Esophagus (tissue), 2 donors: Measurements from ENCODE around the gene PAX5. TPM values are rescaled to one million over a fixed set of nuclear protein-coding genes. Genes with fewer than 3 reads are reported as not detected.

Experiments used
- H3K27ac ChIP-seq, 2 donors: one replicate each; pipeline ENCODE4 v1.5.1; 2013; ENCODE audit warnings: low read depth in 2 of 2, mild to moderate bottlenecking in 2 of 2, inconsistent platforms in 1 of 2, low read length in 1 of 2, moderate library complexity in 1 of 2
- H3K27me3 ChIP-seq, 2 donors: one replicate each; pipeline ENCODE4 v1.6.1; 2013; ENCODE audit warnings: low read length in 2 of 2, control low read depth in 1 of 2, mild to moderate bottlenecking in 1 of 2; ENCODE audit not compliant: insufficient read depth in 2 of 2, control insufficient read depth in 1 of 2
- H3K36me3 ChIP-seq, 2 donors: one replicate each; pipeline ENCODE4 v1.6.1; 2013; ENCODE audit warnings: low read length in 1 of 2; ENCODE audit not compliant: control insufficient read depth in 2 of 2, insufficient read depth in 2 of 2
- H3K4me1 ChIP-seq, 2 donors: one replicate each; pipeline ENCODE4 v1.6.1; 2013; ENCODE audit warnings: low read length in 1 of 2; ENCODE audit not compliant: control insufficient read depth in 2 of 2, insufficient read depth in 2 of 2
- H3K4me3 ChIP-seq, 2 donors: one replicate each; pipeline ENCODE4 v1.5.1; 2013; ENCODE audit warnings: low read length in 2 of 2, mild to moderate bottlenecking in 2 of 2, low read depth in 1 of 2, moderate library complexity in 1 of 2
- H3K9me3 ChIP-seq, 2 donors: one replicate each; pipeline ENCODE4 v1.6.1; 2013; ENCODE audit warnings: mild to moderate bottlenecking in 2 of 2, low read depth in 1 of 2, low read length in 1 of 2, moderate library complexity in 1 of 2; ENCODE audit not compliant: control insufficient read depth in 2 of 2, insufficient read depth in 1 of 2
- WGBS, 2 donors: extraction: QIAGEN DNeasy Blood & Tissue Kit; methylation state at CpG; one replicate each; pipeline ENCODE4 v1.1.7; 2013; 5-methylcytosine and 5-hydroxymethylcytosine counted together
- polyA plus RNA-seq, 2 donors: library from polyadenylated mRNA; stranded (reverse); fragments of 200-250 nt; gene quantifications; one replicate each; pipeline ENCODE4 v1.2.3, GENCODE V29; 2013
- donor health status: healthy with polysubstance abuse.
- donor health status: Bipolar disorder and iron deficiency.

Gene PAX5
- polyA plus RNA-seq, 2 donors, result 0.02 to 0.10 TPM

- Histone ChIP-seq H3K4me3 (no peak overlapping the region), H3K27ac (no peak overlapping the region), H3K27me3 (no peaks in the 10 kb centered on the region), H3K36me3 (no peaks in the 10 kb centered on the region), H3K4me1 (peaks cover 0 to 2% of the 10 kb centered on the region in 2 donors), H3K9me3 (no peaks in the 10 kb centered on the region)
- 84 to 86% methylated on average over 9 of the region's 9 CpGs for whole genome bisulfite sequencing, 2 donors
Observed at GRCh38 chr9:36849943-36850342, 184.1 kb downstream of the PAX5 start.

GRCh38 chr9:36848946-36849345, 185.1 kb downstream of the PAX5 start:
- Histone ChIP-seq H3K36me3 (no peaks in the 10 kb centered on the region), H3K27me3 (no peaks in the 10 kb centered on the region), H3K4me1 (peaks cover 0 to 2% of the 10 kb centered on the region in 2 donors), H3K27ac (no peak overlapping the region), H3K9me3 (no peaks in the 10 kb centered on the region), H3K4me3 (no peak overlapping the region)
- 50 to 73% methylated on average over 5 of the region's 5 CpGs for WGBS, 2 donors

GRCh38 chr9:36847781-36848673, 186.0 kb downstream of the PAX5 start:
- H3K27me3 ChIP-seq, result no peaks in the 10 kb centered on the region
- no peak overlapping the region for H3K27ac ChIP-seq
- 35 to 50% methylated on average over 18 to 22 of the region's 22 CpGs for WGBS, 2 donors
- no peaks in the 10 kb centered on the region for H3K9me3 ChIP-seq
- no peak overlapping the region for H3K4me3 ChIP-seq
- no peaks in the 10 kb centered on the region for H3K36me3 ChIP-seq
- H3K4me1 ChIP-seq, result peaks cover 0 to 2% of the 10 kb centered on the region in 2 donors

DNA sequence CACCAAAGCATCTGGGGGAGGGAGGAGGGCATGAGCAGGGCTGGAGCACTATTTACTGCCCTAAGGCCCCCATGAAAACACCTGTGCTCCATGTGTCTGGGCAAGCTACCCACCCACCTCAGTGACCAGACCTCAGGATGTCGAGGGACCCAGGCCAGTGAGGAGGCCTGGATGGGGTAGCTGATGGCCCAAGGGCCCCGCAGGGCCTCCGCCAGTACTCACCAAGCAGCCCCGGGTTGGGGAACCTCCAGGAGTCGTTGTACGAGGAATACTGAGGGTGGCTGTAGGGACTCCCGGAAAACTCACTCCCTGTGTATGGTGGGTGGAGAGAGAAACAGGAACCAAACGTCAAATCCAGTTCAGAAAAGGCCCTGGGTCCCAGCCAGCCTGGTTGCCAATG, 187.4 kb downstream of the PAX5 start:
- H3K4me1 ChIP-seq, result peaks cover 0 to 2% of the 10 kb centered on the region in 2 donors
- no peaks in the 10 kb centered on the region for H3K9me3 ChIP-seq
- no peak overlapping the region for H3K27ac ChIP-seq
- H3K36me3 ChIP-seq, result no peaks in the 10 kb centered on the region
- H3K27me3 ChIP-seq, result no peaks in the 10 kb centered on the region
- WGBS, 2 donors, result 86 to 89% methylated on average over 8 of the region's 8 CpGs
- H3K4me3 ChIP-seq, result no peak overlapping the region

GRCh38 chr9:36845844-36846243, 188.2 kb downstream of the PAX5 start:
- no peak overlapping the region for H3K27ac ChIP-seq
- no peaks in the 10 kb centered on the region for H3K27me3 ChIP-seq
- 86 to 91% methylated on average over 2 of the region's 2 CpGs for WGBS, 2 donors
- H3K4me3 ChIP-seq, result no peak overlapping the region
- H3K9me3 ChIP-seq, result no peaks in the 10 kb centered on the region
- H3K36me3 ChIP-seq, result no peaks in the 10 kb centered on the region
- H3K4me1 ChIP-seq, result peaks cover 0 to 2% of the 10 kb centered on the region in 2 donors

DNA sequence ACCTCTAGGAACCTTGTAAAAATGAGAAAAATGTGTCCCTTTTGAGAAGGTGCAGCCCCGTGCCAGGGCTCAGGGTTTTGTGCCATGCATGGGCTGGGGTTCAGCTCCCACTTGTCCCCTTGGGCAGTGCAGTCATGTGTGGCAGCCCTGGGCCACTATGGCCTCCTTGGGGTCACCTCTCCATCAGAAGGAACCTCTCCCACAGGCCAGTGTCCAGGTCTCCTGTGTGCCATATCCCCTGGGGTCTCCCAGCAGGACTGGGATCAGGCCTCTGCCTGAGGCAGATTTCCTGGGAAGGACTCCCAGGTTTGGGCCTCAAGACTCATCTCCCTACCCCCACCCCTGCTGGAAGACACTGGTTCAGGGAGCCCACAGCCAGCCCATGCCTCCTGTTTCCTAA, 189.1 kb downstream of the PAX5 start:
- Histone ChIP-seq H3K9me3 (no peaks in the 10 kb centered on the region), H3K4me1 (peaks cover 0 to 2% of the 10 kb centered on the region in 2 donors), H3K4me3 (no peak overlapping the region), H3K36me3 (no peaks in the 10 kb centered on the region), H3K27me3 (no peaks in the 10 kb centered on the region), H3K27ac (no peak overlapping the region)
- WGBS, 2 donors, result 85 to 95% methylated on average over 1 of the region's 1 CpG

- Histone ChIP-seq H3K4me3 (no peak overlapping the region), H3K27ac (no peak overlapping the region), H3K9me3 (no peaks in the 10 kb centered on the region), H3K27me3 (no peaks in the 10 kb centered on the region), H3K4me1 (peaks cover 0 to under 1% of the 10 kb centered on the region in 2 donors), H3K36me3 (no peaks in the 10 kb centered on the region)
- whole genome bisulfite sequencing, 2 donors, result 65 to 71% methylated on average over 1 of the region's 1 CpG
Observed at GRCh38 chr9:36843964-36844363, 190.1 kb downstream of the PAX5 start.

- no peaks in the 10 kb centered on the region for H3K4me1 ChIP-seq
- WGBS, 2 donors, result 78% methylated on average over 28 of the region's 28 CpGs
Observed at GRCh38 chr9:36842560-36843530, 191.2 kb downstream of the PAX5 start.

GRCh38 chr9:36840898-36841536, 193.1 kb downstream of the PAX5 start:
- 66 to 83% methylated on average over 2 of the region's 2 CpGs for WGBS, 2 donors
- Histone ChIP-seq H3K27ac (no peak overlapping the region), H3K9me3 (no peaks in the 10 kb centered on the region), H3K4me1 (no peaks in the 10 kb centered on the region), H3K36me3 (no peaks in the 10 kb centered on the region), H3K27me3 (no peaks in the 10 kb centered on the region), H3K4me3 (no peak overlapping the region)

More at GRCh38 chr9:36842560-36843530, 191.2 kb downstream of the PAX5 start:
- Histone ChIP-seq H3K36me3 (no peaks in the 10 kb centered on the region), H3K27me3 (no peaks in the 10 kb centered on the region), H3K27ac (no peak overlapping the region), H3K4me3 (no peak overlapping the region), H3K9me3 (no peaks in the 10 kb centered on the region)
